ENCODE measurements around the gene BRD1.

BRD1 gene

DNA sequence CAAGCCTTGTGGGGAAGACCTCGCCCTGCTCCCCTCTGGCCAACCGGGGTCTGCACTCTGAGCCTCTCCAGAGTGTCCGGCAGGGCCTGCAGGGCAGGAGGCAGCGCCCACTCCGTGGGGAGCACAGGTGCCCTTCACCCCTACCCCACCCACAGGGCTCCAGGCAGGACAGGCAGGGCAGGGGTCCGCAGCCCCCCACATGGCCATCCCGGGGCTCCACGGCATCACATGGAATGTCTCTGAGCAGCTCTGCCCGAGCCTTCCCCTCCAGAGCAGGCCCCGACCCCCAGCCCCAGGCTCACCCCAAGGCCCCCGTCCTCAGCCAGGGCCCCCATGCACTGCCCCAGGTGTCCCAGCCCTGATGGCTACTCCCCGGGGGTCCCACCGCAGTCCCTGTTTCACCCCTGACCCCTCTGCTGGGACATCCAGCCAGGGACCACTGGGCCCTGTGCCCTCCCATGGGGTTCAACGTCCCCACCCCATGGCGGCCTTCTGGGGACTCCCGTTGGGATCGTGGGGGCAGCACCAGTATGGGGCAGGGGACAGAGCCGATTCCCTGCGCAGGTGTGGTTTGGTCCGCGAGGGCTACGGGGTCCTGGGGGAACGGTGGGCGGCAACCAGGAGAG is 77.7 kb downstream of the BRD1 start:
- DNase-seq: no peak

DNA sequence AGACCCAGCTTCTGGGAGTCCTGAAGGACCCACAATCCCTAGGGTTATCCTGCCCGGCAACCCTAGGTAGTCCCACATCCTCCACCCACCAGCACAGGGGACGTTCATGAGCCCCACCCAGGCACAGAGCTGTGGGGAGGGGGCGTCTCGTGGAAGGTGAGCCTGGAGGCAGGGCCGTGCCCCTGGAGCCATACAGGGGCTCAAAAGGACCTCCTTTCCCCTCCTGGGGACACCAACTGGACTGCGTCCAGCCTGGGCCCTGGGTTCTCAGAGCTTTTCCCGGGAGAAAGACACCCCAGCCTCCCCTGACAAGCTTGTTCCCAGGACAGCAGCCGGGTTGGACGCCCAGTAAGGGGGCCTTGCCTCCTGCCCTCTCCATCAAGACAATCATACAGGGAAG is 78.4 kb downstream of the BRD1 start:
- DNase-seq: no peak

DNA sequence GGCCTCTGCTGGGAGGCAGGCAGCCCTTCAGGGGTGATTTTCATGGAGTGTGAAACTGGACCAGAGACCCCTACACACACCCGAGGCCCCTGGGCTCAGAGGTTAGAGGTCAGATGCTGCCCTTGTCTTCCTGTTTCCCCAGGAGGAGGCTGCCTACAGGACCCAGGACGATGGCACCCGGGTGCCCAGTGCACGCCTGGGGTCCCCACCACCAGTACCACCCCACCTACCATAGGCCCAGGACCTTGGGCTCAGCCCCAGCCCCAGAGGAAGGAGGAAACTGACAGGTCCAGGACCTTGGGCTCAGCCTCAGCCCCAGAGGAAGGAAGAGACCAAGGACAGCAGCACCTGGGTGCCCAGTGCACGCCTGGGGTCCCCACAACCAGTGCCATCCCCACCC is 79.2 kb downstream of the BRD1 start:
- DNase-seq: no peak

DNA sequence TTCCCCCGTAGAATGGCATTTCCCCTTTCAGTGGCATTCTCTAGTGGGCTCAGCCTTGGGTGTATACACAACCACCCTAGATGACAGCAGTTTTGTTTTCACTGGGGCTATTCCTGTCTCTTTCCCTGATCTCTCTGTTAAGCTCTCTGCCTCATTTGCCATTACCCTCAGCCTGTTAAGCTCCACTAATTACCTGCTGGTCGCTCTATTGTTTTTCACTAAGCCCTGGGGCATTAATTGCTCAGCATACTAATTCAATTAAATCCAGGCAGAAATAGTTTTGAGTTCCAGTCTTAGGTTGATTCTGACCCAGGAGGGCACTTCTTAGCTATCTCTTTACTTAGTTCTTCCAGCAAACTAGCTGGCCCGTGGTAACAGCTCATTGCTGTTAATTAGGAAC is 80.0 kb downstream of the BRD1 start:
- no peak for DNase-seq

DNA sequence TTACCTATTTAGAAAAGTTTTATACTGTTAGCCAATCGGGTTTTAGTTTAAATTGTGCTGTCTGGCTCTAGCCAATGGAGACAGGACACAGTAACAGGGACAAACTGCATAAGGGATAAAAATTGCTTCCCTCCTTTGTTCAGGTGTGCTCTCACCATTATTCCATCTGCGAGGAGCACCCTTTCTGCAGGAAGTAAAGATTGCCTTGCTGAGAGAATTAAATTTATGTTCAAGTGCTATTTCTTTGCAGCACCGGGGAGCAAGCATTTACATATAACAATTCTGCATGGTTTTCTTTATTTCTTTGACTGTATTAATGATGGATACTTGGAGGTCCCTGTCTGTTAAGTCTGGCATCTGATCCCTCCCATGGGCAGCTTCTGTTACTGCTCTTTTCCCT is 80.5 kb downstream of the BRD1 start:
- DNase-seq: no peak

DNA sequence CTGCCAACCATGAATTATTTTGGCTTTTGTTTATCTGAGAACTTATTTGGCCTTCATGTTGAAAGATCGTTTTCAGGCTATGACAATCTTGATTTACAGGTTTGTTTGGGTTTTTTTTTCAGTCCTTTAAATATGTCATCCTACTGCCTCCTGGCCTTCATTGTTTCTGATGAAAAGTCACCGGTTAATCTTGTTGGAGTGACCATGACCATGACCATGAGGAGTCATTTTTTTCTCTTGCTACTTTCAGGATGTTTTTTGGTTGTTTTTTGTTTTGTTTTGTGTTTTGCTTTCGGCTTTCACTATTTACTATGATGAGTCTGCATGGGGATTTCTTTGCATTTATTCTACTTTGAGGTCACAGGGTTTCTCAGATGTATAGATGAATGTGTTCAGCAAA is 81.6 kb downstream of the BRD1 start:
- DNase-seq: no peak

DNA sequence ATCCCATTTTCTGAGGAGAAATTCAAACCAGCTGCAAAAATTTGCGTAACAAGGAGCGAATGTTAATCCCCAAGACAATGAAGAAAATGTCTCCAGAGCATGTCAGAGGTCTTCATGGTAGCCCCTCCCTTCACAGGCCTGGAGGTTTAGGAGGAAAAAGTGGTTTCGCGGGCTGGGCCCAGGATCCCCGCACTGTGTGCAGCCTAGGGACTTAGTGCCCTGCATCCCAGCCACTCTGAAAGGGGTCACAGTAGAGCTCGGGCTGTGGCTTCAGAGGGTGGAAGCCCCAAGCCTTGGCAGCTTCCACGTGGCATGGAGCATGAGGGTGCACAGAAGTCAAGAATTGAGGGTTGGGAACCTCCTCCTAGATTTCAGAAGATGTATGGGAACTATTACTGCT is 87.4 kb downstream of the BRD1 start:
- DNase-seq: no peak

DNA sequence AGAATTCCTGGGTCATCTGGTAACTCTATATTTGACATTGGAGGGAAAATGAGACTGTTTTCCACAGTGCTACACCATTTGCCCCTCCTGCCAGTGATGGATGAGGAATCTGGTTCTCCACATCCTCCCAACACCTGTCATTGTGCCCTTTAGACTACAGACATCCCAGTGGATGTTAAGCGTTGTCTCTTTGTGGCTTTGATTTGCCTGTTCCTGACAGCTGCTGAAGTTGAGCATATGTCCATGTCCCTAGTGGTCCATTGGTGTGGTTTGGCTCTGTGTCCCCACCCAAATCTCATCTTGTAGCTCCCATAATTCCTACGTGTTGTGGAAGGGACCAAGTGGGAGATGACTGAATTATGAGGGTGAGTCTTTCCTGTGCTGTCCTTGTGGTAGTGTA is 88.5 kb downstream of the BRD1 start:
- DNase-seq: no peak

DNA sequence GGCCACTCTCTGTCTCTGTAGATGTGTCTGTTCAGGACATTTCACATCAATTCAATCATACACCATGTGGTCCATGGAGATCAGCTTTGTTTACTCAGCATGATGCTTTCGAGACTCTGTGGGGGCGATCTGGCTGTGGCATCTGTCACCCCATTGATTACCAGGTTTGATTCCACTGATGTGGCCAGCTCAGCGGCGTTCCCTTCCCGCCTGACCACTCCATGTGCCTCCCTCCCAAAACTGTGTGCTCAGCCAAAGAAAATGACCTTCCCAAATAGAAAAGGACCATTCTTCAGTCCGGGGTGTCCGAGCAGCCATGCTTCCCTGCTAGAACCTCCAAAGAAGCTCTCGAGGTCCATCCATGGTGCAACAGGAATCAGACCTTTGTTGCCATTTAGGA is 89.1 kb downstream of the BRD1 start:
- no peak for DNase-seq

DNA sequence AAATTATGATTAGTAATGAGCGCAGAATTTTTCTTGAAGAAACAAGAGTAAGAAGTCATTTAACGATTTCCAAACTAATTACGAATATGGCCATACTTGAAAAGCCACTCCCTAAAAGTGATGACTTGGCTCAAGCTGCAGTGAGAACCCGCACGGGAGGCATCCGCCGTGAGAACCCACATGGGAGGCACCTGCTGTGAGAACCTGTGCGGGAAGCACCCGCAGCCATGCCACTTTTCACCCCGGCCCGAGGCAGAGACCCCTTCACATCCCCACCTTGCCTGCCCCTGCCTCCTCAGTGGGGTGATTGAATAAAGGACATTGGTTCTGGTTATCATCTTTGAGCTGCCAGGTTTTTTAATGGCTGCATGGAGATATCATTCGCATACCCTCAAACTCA is 89.7 kb downstream of the BRD1 start:
- DNase-seq: no peak

DNA sequence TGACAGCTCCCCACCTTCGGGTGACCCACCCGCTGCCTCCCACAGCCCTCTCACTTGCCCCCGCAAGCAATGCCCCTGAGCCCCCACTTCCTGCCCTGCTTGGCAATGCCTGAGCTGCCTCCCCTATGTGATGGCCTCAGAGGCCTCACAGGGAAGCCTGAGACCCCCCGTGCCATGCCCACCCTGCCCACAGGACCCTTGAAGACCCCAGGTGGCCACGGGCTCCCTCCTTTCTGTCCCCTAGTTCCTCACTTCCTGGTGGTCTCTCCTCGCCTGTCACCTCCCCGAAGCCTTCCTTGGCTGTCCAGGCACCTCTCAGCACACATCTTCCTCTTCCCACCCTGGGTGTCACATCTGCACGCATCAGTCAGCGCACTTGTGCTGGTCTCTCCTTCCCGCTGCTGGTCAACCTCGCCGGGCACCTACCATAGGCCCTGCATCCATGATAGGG is 90.5 kb downstream of the BRD1 start:
- DNase-seq: no peak

DNA sequence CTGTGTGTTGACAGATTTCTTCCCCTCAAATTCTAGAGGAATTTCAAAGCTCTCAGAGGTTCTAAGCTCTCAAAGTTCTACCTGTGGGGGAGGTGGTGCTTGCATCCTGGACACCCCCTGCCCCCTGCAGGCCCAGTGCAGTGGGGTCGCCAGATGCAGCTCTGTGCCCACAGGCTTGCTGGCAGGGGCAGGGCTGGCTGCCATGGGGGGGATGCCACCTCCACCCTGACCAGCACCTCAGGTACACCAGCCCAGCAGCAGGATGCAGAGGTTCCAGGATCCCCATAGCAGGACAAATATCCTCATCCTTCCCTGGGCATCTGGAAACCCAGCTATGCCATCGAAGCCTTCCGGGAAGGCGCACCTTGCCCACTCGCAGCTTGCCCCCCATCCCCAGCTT is 91.1 kb downstream of the BRD1 start:
- no peak for DNase-seq

DNA sequence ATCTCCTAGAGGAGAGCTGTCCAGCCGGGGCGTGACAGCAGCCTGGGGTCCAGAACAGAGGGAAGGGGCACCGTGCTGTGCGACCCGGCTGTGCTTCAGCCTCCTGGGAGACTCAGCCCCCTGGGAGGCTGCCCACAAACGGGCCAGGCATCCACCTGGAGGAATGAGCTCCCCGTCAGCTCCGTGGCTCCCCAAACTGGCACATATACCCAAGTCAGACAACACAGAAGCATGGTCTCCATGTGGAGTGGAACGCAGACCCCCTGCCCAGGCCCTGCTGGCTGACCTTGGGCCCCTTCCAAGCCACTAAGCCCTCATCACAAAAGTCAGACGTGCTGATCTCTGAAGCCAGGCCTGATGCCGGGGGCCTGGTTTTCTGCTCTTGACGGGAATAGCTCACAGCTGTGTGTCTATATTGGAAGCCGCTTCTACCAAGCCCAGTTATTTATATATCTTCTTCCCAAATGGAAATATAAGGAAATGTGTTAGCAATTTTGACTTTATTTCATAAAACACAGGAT is 91.7 kb downstream of the BRD1 start:
- no peak for DNase-seq

DNA sequence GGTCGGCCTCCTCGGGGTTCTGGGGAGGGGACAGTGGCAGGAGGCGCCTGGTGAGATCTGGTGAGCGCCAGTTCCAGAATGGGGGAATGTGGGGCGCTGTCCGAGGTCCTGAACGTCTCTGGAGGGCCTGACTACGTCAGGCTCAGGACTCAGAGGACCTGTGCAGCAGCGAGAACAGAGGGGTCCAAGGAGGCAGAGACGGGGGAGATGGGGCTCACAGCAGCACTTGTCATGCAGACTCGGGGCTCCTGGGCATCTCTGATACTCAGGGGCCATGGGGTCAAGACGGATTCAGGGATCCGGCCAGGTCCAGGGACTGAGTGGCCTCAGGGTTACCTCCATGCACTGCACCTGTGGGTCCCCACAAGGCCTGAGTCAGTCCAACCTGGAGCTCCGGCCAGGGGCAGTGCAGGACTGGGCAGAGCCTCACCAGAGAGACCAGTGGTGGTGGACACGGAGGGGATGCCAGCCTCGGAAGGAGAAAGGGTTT is 92.2 kb downstream of the BRD1 start:
- no peak for DNase-seq

DNA sequence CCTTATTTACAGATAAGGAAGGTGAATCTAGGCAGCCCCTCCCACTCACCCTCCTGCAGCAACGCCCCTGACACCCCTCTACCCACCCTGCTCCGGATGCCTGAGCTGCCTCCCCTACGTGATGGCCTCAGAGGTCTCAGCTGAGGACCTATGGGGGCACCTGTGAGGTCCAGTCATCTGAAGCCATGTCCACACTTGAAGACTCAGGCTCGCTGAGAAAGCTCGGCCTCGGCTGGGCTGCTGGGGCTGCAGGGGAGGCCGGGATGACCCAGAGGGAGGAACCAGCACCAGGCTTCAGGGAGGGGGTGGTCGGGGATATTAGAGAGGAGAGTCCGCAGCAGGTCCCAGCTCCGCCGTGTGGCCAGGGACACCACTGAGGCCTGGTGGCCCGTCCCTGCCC is 92.8 kb downstream of the BRD1 start:
- no peak for DNase-seq

DNA sequence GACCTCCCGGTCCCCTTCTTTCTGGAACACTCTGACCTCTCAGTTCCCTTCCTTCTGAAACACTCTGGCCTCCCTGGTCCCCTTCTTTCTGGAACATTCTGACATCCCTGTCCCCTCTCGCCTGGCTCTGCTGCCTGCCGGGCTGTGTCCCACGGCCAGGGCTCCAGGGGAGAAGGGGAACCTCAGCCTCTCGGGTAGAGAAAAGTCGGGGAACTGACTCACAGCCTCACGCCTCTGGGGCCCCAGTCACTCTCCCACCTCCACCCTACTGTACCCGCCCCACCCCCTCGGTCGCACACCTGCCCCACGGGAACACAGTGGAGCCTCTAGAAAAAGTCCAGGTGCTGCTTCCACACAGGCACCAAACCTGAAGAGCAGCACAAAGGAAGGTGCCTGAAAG is 93.3 kb downstream of the BRD1 start:
- DNase-seq: no peak

DNA sequence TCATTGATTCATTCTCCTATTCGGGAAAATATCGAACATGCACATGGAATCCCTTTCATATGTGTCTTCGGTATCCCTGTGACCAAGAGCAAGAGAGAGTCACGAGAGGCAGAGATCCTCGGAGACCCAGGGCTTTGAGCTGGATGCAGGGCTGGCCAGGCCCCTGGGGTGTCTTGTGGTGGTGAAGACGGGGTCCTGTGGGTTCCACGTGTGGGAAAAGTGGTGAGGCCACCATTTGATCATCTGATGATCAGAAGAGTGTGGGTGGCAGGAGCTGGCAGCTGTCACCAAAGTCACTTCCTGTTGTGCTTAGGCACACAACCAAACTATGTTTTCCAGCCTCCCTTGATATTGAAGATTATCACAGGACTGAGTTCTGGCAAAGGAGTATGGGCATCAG is 94.0 kb downstream of the BRD1 start:
- DNase-seq: no peak

DNA sequence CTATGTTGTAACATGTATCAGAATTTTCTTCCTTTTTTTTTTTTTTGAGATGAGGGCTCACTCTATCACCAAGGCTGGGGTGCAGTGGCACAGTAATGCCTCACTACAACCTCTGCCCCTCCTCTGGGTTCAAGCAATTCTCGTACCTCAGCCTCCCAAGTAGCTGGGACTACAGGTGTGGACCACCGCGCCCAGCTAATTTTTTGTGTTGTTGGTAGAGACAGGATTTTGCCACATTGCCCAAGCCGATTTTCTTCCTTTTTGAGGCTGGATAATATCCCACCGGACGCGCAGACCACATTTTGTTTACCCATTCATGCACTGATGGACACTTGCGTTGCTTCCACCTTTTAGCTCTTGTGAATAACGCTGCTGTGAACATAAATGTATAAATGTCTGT is 97.0 kb downstream of the BRD1 start:
- DNase-seq: no peak

DNA sequence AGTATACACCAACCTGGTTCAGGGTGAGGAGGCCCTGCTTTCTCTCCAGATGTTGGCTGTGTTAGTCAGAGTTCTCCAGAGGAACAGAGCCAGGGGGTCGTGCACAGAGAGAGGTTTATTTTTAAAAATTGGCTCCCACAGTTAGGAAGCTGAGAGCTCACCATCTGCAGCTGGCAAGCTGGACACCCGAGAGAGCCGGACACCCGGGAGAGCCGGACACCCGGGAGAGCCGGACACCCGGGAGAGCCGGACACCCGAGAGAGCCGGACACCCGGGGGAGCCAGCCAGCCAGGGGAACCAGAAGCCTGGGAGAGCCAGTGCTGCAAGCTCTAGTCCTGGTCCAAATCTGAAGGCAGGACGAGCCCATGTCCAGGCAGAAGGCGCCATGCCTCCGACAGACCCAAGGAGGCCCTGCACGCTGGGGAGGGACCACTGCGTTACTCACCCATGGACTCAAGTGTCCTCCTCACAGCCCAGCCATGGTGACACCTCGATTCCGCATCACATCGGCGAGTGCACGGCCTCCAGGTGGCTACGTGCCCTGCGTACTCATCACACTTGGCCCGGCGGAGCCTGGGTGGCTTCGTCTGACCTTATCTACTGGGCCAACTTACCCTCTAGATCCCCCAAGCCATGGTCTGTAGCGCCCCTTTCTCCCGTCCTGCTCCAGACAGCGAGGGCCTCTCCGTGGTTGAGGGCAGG is 99.0 kb downstream of the BRD1 start:
- DNase-seq: no peak

DNA sequence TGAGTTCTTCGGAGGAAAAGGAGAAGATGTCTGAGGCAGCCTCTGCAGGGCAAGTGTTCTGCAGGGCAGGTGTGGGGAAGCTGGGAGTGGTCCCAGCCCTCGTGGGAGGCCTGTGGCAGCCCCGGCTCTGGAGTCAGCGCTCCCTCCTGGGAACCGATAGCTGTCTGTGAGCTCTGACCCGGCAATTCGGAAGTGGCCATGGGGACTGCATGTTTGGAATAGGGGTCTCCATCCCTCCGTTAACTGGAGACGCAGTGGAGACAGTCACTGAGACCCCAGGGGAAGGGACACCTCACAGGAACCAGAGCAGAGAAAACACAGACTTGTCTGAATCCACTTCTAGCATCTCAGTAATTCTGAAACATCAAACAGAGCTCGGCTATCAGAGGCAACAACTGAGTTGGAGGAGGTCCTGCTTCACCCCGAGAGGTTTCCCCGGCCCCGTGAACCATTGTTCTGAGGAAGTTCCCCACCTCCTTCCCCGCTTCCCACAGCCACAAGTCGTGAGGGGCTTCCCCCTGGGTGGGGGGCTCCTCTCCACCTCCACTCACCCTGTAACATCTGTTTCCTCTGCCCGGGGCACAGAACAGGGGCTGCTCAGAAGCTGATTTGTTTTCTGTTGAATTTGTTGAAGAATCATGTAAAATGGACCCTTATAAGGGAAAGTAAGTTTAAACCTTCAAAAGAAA is 99.6 kb downstream of the BRD1 start:
- no peak for DNase-seq

DNA sequence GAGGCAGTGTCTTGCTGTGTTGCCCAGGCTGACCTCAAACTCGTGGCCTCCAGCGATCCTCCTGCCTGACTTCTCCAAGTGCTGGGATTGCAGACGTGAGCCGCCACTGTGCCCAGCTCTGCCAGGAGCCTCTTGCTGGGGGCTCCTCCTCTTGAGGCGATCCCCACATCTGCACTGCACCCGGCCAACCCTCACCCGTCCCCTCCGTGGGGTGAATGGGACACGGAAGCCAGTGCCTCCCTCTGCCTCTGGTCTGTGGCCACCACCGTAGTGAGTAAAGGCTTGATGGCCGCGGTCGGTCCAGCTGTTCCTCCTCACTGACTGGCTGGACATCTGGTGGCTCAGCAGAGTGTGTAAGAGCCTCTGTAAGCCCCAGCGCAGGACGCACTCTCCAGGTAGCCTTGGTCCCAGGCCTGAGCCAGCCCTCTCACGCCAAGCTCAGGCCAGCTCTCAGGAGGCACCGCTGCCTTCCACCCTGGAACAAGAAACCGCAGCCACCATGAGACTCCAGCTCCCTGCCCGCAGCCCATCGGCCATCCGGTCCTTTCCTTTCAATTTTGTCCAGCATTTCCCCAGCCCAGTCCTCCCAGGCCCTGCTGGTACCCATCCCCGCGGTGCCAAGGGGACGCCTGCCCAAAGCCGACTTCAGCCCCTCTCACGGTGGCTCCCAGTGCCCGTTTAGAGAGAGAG is 100.3 kb downstream of the BRD1 start:
- no peak for DNase-seq

DNA sequence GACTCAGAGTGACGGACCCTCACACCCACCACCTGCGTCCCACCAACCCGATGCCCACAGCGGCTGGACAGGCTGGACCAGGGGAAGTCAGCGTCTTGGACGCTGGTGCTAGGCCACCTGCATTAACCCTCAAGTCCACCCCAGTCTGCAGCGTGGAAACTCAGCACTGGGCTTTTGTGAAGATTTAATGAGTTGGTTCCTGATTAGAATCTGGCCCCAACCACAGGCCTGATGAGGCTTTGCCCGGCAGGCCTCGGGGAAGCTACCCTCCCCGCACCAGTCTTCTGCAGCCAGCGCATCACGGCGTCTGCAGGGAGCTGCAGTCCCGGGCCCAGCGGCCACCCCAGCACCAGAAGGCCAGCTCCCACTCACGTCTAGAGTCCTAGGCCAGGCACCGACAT is 101.0 kb downstream of the BRD1 start:
- DNase-seq: no peak

DNA sequence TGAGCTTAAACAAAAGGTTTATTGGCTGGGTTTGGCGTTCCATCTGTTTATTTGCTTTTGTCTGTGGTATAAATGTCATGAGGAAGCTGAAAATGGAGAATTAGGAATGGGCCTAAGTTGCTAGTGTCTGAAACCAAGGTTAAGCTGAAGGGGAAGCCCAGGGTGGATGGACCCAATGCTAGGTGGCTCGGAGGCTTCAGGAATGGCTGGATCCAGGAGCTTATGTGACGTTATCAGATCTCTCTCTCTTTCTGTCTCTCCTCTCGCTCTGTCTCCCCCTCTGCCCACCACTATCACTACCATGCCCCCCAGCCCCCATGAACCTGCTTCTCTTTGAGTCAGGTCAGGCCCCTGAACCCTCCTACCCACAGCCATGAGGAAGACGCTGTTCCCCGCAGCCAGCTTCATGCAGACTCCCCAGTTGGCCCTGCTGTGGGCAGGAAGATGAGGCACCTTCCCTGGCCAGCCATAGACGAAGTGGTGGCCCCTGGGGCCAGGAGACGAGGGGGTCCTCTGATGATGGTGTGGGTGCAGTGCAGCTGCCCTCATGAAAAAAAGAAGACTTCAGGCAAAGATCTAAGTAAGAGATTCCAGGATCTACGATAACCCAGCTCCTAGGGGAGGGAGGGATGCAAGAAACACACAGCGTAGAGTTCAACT is 101.5 kb downstream of the BRD1 start:
- no peak for DNase-seq

Data from NCI-H446 treated with DMSO at 0.1 percent for 48 hours (cell line).